NCI-H187 treated with DMSO at 0.1 percent for 48 hours (cell line): ENCODE data around the gene SLITRK4.

Experiments used
- DNase-seq: peaks from one replicate; lab custom pipeline; 2025; lab: John Stamatoyannopoulos, UW

Gene SLITRK4

GRCh38 chrX:143635915-143636314 lies at the start of gene SLITRK4:
Gene SLITRK4 (minus strand): TSS chrX:143636101. CDS start chrX:143631108, 4,993 bp downstream.
- DNase-seq = no peak

- no peak for DNase-seq
Measured at GRCh38 chrX:143683486-143683885, 47.6 kb upstream of the SLITRK4 start.

GRCh38 chrX:143674926-143675325 lies 39.0 kb upstream of the SLITRK4 start:
- no peak for DNase-seq

GRCh38 chrX:143669395-143669794 lies 33.5 kb upstream of the SLITRK4 start:
- no peak for DNase-seq

GRCh38 chrX:143664302-143664701 lies 28.4 kb upstream of the SLITRK4 start:
- no peak for DNase-seq

- no peak for DNase-seq
Measured at GRCh38 chrX:143663755-143664154, 27.9 kb upstream of the SLITRK4 start.

GRCh38 chrX:143661286-143661685 lies 25.4 kb upstream of the SLITRK4 start:
- DNase-seq = no peak

GRCh38 chrX:143648705-143649104 lies 12.8 kb upstream of the SLITRK4 start:
- no peak for DNase-seq

GRCh38 chrX:143642426-143642825 lies 6.5 kb upstream of the SLITRK4 start:
- no peak for DNase-seq

GRCh38 chrX:143636831-143637230 lies 930 bp upstream of the SLITRK4 start:
- DNase-seq = no peak

- DNase-seq = no peak
Measured at GRCh38 chrX:143634663-143635455, 1.0 kb downstream of the SLITRK4 start.

- DNase-seq = no peak
Measured at GRCh38 chrX:143634309-143634662, 1.6 kb downstream of the SLITRK4 start.

- DNase-seq = no peak
Measured at GRCh38 chrX:143633461-143634308, 2.2 kb downstream of the SLITRK4 start.

GRCh38 chrX:143632625-143633410 lies 3.1 kb downstream of the SLITRK4 start:
- DNase-seq = no peak

GRCh38 chrX:143623657-143624056 lies 12.2 kb downstream of the SLITRK4 start:
- no peak for DNase-seq

- DNase-seq = no peak
Measured at GRCh38 chrX:143621276-143621675, 14.6 kb downstream of the SLITRK4 start.

GRCh38 chrX:143615851-143616250 lies 20.1 kb downstream of the SLITRK4 start:
- no peak for DNase-seq

- DNase-seq = no peak
Measured at GRCh38 chrX:143601809-143602208, 34.1 kb downstream of the SLITRK4 start.

- no peak for DNase-seq
Measured at GRCh38 chrX:143581240-143581639, 54.7 kb downstream of the SLITRK4 start.

- no peak for DNase-seq
Measured at GRCh38 chrX:143580266-143580665, 55.6 kb downstream of the SLITRK4 start.
